ENCODE data around the gene CERS1. TPM values are rescaled to one million over a fixed set of nuclear protein-coding genes. Genes with fewer than 3 reads are reported as not detected.

CERS1 gene
- total RNA-seq, 1 experiment from 2014 or later, result 4.4 TPM

DNA sequence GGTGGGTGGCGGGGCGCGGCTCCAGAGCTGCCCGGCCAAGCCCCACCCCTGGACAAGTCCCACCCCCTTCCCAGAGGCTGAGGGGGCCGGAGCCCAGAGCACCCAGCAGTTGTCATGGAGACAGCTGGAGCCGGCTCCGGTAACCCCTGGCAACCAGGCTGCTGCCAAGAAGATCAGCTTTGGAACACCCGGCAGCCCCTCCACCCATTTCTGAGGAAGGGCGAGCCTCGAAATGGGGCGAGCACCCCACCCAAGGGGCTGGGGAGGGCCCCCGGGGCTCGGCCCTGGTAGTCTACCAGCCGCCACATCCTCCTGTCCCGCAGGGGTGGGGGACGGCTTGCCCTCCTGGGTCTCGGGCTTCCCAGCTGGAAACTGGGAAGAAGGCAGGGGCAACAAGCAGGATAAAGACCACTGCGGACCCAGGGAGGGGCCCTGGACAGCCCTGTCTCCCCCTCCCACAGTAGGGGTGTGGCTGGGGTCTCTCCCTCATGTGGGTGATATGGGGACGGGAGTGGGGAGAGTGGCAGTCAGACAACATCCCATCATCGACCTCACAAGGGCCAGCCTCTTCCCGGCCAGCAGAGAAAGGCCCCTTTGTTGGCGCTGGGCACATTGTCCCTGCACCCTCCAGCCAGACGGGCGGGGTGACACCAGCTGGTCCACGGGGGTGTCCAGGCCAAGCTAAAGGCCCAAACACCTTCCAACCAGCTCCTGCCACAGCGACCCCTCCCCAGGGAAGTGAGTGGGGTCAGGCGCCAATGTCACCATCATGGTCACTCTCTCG lies 1.5 kb downstream of the CERS1 start:
- TF ChIP-seq CTCF (IDR thresholded peaks at IDR 0.05; ENCODE audit: unreplicated experiment), result no peak
- H3K36me3 Mint-ChIP-seq (ENCODE audit: insufficient read depth, unreplicated experiment), result peaks cover 12% of the 10 kb centered on the region
- no TSS peak for BruUV-seq (replicated peaks)

DNA sequence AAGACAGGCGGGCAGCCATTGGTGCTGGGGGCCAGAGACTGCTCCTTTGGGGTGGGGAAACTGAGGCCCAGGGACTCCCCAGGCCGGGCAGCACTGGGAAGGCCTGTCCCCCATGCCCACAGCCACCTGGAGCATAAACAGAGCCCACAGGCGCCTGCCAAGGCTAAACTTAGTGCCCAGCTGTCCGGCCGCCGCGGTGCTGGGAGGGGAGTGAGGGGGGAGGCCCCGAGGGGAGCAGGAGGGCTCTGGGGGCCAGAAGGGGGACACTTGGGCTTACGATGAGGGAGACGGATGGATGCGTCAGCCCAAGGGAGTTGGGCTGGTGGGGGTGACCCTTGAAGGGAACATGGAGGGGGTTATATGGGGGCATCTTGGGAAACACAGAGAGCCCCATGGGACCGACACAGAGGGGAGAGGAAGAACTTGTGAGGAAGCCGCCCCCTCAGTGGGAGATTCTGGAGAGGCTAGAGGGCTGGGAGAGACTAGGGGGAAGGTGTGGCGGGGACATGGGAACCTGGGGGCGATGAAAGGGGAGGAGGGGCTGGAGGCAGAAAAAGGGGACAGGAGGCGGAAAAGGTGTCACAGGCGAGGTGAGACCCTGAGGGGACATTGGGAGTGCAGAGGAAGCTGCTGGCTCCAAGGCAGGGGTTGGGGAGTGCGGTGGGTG lies 2.2 kb downstream of the CERS1 start:
- CTCF ChIA-PET, result interaction anchor here (0.6 to 1.2 kb wide), 2 partner anchors 93 to 980 kb away, joined by 4 to 6 read pairs; no protein-coding TSS in a partner anchor
- no peak for DNase-seq
- Mint-ChIP-seq H3K4me1 (ENCODE audit: low read depth, unreplicated experiment) (no peaks in the 10 kb centered on the region), H3K27ac (ENCODE audit: unreplicated experiment) (no peak overlapping the region), H3K4me3 (ENCODE audit: low read depth, unreplicated experiment) (no peak overlapping the region), H3K9me3 (ENCODE audit: low read depth, unreplicated experiment) (no peaks in the 10 kb centered on the region), H3K27me3 (ENCODE audit: unreplicated experiment) (no peaks in the 10 kb centered on the region), H3K36me3 (ENCODE audit: insufficient read depth, unreplicated experiment) (peaks cover 12% of the 10 kb centered on the region)
- no TSS peak for BruUV-seq (replicated peaks)
- intact Hi-C loops (cut with micrococcal nuclease; ENCODE audit: unreplicated experiment), result no loop called here
- no peak for TF ChIP-seq CTCF (IDR thresholded peaks at IDR 0.05; ENCODE audit: unreplicated experiment)

More for the DNA sequence above, 1.5 kb downstream of the CERS1 start:
- intact Hi-C loops (cut with micrococcal nuclease; ENCODE audit: unreplicated experiment), result loop anchor here (5.0 kb wide), 1 partner anchor 93 kb away; no protein-coding TSS in a partner anchor
- Mint-ChIP-seq H3K4me3 (ENCODE audit: low read depth, unreplicated experiment) (peak overlapping the region; percentile 63), H3K9me3 (ENCODE audit: low read depth, unreplicated experiment) (no peaks in the 10 kb centered on the region), H3K27me3 (ENCODE audit: unreplicated experiment) (no peaks in the 10 kb centered on the region), H3K27ac (ENCODE audit: unreplicated experiment) (no peak overlapping the region), H3K4me1 (ENCODE audit: low read depth, unreplicated experiment) (no peaks in the 10 kb centered on the region)
- no peak for DNase-seq
- CTCF ChIA-PET, result interaction anchor here (1.1 to 1.2 kb wide), 2 partner anchors 21 to 92 kb away, joined by 3 to 4 read pairs; no protein-coding TSS in a partner anchor

DNA sequence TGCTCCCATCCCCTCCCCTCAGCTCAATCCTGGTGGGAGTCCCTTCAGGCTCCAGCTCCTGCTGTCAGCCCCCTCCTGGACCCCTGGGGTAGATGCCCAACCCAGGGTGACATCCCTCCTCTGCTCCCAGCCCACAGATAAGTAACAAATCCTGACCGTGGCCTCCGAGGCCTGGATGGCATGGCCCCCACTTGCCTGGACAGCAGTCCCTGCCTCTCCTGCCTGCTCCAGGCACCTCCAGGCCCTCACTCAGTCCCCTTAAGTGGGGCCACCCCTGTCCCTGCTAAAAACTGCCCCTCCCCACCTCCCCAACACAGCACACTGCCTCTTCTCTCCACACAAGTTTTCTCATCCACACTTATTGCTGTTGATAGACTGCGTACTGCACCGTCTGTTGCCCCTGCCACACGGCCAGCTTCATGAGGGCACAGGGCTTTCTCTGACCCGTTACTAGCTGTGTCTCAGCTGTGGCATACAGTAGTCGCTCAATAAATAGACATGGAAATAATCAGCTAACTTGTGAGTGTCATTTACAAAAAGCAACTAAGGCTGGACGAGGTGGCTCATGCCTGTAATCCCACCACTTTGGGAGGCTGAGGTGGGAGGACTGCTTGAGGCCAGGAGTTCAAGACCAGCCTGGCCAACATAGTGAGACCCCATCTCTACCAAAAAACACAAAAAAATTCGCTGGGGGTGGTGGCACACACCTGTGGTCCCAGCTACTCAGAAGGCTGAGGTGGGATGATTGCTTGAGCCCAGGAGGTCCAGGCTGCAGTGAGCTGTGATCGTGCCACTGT lies 5.8 kb downstream of the CERS1 start:
- Mint-ChIP-seq H3K27me3 (ENCODE audit: unreplicated experiment) (no peaks in the 10 kb centered on the region), H3K36me3 (ENCODE audit: insufficient read depth, unreplicated experiment) (peaks cover 4% of the 10 kb centered on the region), H3K4me3 (ENCODE audit: low read depth, unreplicated experiment) (no peak overlapping the region), H3K27ac (ENCODE audit: unreplicated experiment) (no peak overlapping the region), H3K9me3 (ENCODE audit: low read depth, unreplicated experiment) (no peaks in the 10 kb centered on the region), H3K4me1 (ENCODE audit: low read depth, unreplicated experiment) (no peaks in the 10 kb centered on the region)
- CTCF ChIA-PET, result no interaction called here
- BruUV-seq (replicated peaks), result no TSS peak
- no peak for TF ChIP-seq CTCF (IDR thresholded peaks at IDR 0.05; ENCODE audit: unreplicated experiment)
- intact Hi-C loops (cut with micrococcal nuclease; ENCODE audit: unreplicated experiment), result no loop called here
- no peak for DNase-seq

- BruUV-seq (replicated peaks), result no TSS peak
- Mint-ChIP-seq H3K27me3 (ENCODE audit: unreplicated experiment) (no peaks in the 10 kb centered on the region), H3K27ac (ENCODE audit: unreplicated experiment) (no peak overlapping the region), H3K4me1 (ENCODE audit: low read depth, unreplicated experiment) (no peaks in the 10 kb centered on the region), H3K4me3 (ENCODE audit: low read depth, unreplicated experiment) (no peak overlapping the region), H3K9me3 (ENCODE audit: low read depth, unreplicated experiment) (no peaks in the 10 kb centered on the region), H3K36me3 (ENCODE audit: insufficient read depth, unreplicated experiment) (no peaks in the 10 kb centered on the region)
- no peak for DNase-seq
- CTCF ChIA-PET, result no interaction called here
- intact Hi-C loops (cut with micrococcal nuclease; ENCODE audit: unreplicated experiment), result no loop called here
- no peak for TF ChIP-seq CTCF (IDR thresholded peaks at IDR 0.05; ENCODE audit: unreplicated experiment)
Observed at GRCh38 chr19:18886972-18887371, 9.0 kb downstream of the CERS1 start.
